GM23248 (cell line): ENCODE data around the gene WRNIP1. TPM values are rescaled to one million over a fixed set of nuclear protein-coding genes. Genes with fewer than 3 reads are reported as not detected.

Source experiments
- DNase-seq: peaks from one replicate; pipeline ENCODE4 v3.0.0-alpha.2; 2015
- H2AFZ ChIP-seq: fragments of 200-600 bp; sonication (generic); 2 replicates; pipeline ENCODE4 v1.6.1; 2016; ENCODE audit warnings: antibody characterized with exemption
- H3F3A ChIP-seq: fragments of 200-600 bp; sonication (generic); 2 replicates; pipeline ENCODE4 v1.6.1; 2016; ENCODE audit warnings: mild to moderate bottlenecking, antibody characterized with exemption, mixed run types; ENCODE audit not compliant: insufficient read depth
- H3K27ac ChIP-seq: fragments of 200-600 bp; sonication (generic); 2 replicates; pipeline ENCODE4 v1.5.1; 2016; ENCODE audit warnings: mild to moderate bottlenecking
- H3K27me3 ChIP-seq: fragments of 200-600 bp; sonication (generic); replicated peaks from 2 replicates; pipeline ENCODE4 v1.6.1; 2016; ENCODE audit warnings: mild to moderate bottlenecking; ENCODE audit not compliant: insufficient read depth
- H3K36me3 ChIP-seq: fragments of 200-600 bp; sonication (generic); 2 replicates; pipeline ENCODE4 v1.6.1; 2016; ENCODE audit warnings: low read depth, mild to moderate bottlenecking
- H3K4me1 ChIP-seq: fragments of 200-600 bp; sonication (generic); 2 replicates; pipeline ENCODE4 v1.6.1; 2016; ENCODE audit warnings: mild to moderate bottlenecking; ENCODE audit not compliant: insufficient read depth
- H3K4me2 ChIP-seq: fragments of 200-600 bp; sonication (generic); one replicate; pipeline ENCODE4 v1.6.1; 2016; ENCODE audit warnings: mild to moderate bottlenecking; ENCODE audit not compliant: unreplicated experiment
- H3K4me3 ChIP-seq: fragments of 200-600 bp; sonication (generic); 2 replicates; pipeline ENCODE4 v1.5.1; 2016; ENCODE audit warnings: mild to moderate bottlenecking
- H3K79me2 ChIP-seq: fragments of 200-600 bp; sonication (generic); 2 replicates; pipeline ENCODE4 v1.6.1; 2016; ENCODE audit warnings: mild to moderate bottlenecking; ENCODE audit not compliant: insufficient read depth
- H3K9ac ChIP-seq: fragments of 200-600 bp; sonication (generic); 2 replicates; pipeline ENCODE4 v1.6.1; 2016; ENCODE audit warnings: mild to moderate bottlenecking
- H3K9me2 ChIP-seq: fragments of 200-600 bp; sonication (generic); 2 replicates; pipeline ENCODE4 v1.6.1; 2016; ENCODE audit warnings: mixed run types, mild to moderate bottlenecking, moderate library complexity; ENCODE audit not compliant: insufficient read depth
- H3K9me3 ChIP-seq: fragments of 200-600 bp; sonication (generic); one replicate; pipeline ENCODE4 v1.6.1; 2017; ENCODE audit warnings: low read depth
- H4K20me1 ChIP-seq: fragments of 200-600 bp; sonication (generic); 2 replicates; pipeline ENCODE4 v1.6.0; 2016; ENCODE audit not compliant: insufficient read depth
- EZH2 ChIP-seq: fragments of 200-600 bp; sonication (generic); IDR thresholded peaks from 2 replicates; pipeline ENCODE4 v1.6.1; 2018; ENCODE audit warnings: antibody characterized with exemption, mild to moderate bottlenecking; ENCODE audit not compliant: insufficient read depth, poor library complexity, severe bottlenecking
- EZH2phosphoT487 ChIP-seq: fragments of 200-600 bp; sonication (generic); IDR thresholded peaks from 2 replicates; pipeline ENCODE4 v1.6.1; 2018; ENCODE audit warnings: antibody characterized with exemption, moderate library complexity, mild to moderate bottlenecking, low read depth; ENCODE audit not compliant: insufficient read depth
- WGBS, 2 experiments: methylation state at CpG; one replicate each; pipeline ENCODE4 v1.1.6; 2015 to 2017; ENCODE audit warnings: low lambda C conversion rate in 2 of 2, low coverage in 1 of 2; ENCODE audit errors: missing lambda C conversion rate in 2 of 2; 5-methylcytosine and 5-hydroxymethylcytosine counted together
- in situ Hi-C: fragments of 300-500 bp; cut with MboI; formaldehyde crosslinking; loops from 2 replicates; pipeline ENCODE4 v1.15.0; 2020
- polyA plus RNA-seq: library from polyadenylated mRNA; unstranded; fragments of >200 nt; fragmentation: Nextera tagmentation; extraction: Ambion mirVana; gene quantifications from 2 replicates; pipeline ENCODE4 v1.2.1, GENCODE V29; 2016
- total RNA-seq: library from RNA; depleted of rRNA; stranded (reverse); fragments of >200 nt; shearing (Covaris generic); gene quantifications from 2 replicates; pipeline ENCODE4 v1.2.3, GENCODE V29; 2014

Gene WRNIP1
- total and polyA plus RNA-seq, 2 experiments from 2014 or later: 17.0 to 63.1 TPM

- peaks cover 8% of the 10 kb centered on the region; the same call in 1 of the 2 replicates for H3F3A ChIP-seq
- H3K27me3 ChIP-seq: no peaks in the 10 kb centered on the region
- TF ChIP-seq EZH2phosphoT487 (no peak), EZH2 (no peak)
- H3K36me3 ChIP-seq: no peaks in the 10 kb centered on the region
- H4K20me1 ChIP-seq: no peaks in the 10 kb centered on the region
- in situ Hi-C loops: no loop called here
- H3K4me2 ChIP-seq: no peak overlapping the region
- H3K79me2 ChIP-seq: no peaks in the 10 kb centered on the region
- no peak overlapping the region for H3K4me3 ChIP-seq
- WGBS, 2 experiments: 83 to 84% methylated on average over 5 of the region's 5 CpGs
- H3K9ac ChIP-seq: no peak overlapping the region
- no peaks in the 10 kb centered on the region for H3K9me3 ChIP-seq
- DNase-seq: peak; percentile 12
- H3K9me2 ChIP-seq: no peaks in the 10 kb centered on the region
- H2AFZ ChIP-seq: no peak overlapping the region
- H3K4me1 ChIP-seq: peaks cover 6% of the 10 kb centered on the region
- no peak overlapping the region for H3K27ac ChIP-seq
Observed at GRCh38 chr6:2733324-2733723, 31.9 kb upstream of the WRNIP1 start.

- H3F3A ChIP-seq: peaks cover 8% of the 10 kb centered on the region; the same call in 1 of the 2 replicates
- no peaks in the 10 kb centered on the region for H3K36me3 ChIP-seq
- no peaks in the 10 kb centered on the region for H4K20me1 ChIP-seq
- in situ Hi-C loops: no loop called here
- H3K9ac ChIP-seq: no peak overlapping the region
- H3K4me3 ChIP-seq: no peak overlapping the region
- H3K79me2 ChIP-seq: no peaks in the 10 kb centered on the region
- H3K4me1 ChIP-seq: peaks cover 6% of the 10 kb centered on the region
- DNase-seq: no peak
- 90 to 92% methylated on average over 22 of the region's 22 CpGs for WGBS, 2 experiments
- H3K27me3 ChIP-seq: no peaks in the 10 kb centered on the region
- no peak overlapping the region for H2AFZ ChIP-seq
- H3K4me2 ChIP-seq: no peak overlapping the region
- TF ChIP-seq EZH2: no peak
- no peak for TF ChIP-seq EZH2phosphoT487
- H3K9me3 ChIP-seq: no peaks in the 10 kb centered on the region
- no peaks in the 10 kb centered on the region for H3K9me2 ChIP-seq
- no peak overlapping the region for H3K27ac ChIP-seq
Observed at GRCh38 chr6:2733736-2734480, 31.3 kb upstream of the WRNIP1 start.

- Histone ChIP-seq H3K27me3 (no peaks in the 10 kb centered on the region), H3F3A (peaks cover 8% of the 10 kb centered on the region; the same call in 1 of the 2 replicates), H3K4me3 (no peak overlapping the region), H3K4me2 (no peak overlapping the region), H3K36me3 (no peaks in the 10 kb centered on the region), H3K9ac (no peak overlapping the region), H4K20me1 (no peaks in the 10 kb centered on the region), H2AFZ (no peak overlapping the region), H3K79me2 (no peaks in the 10 kb centered on the region), H3K4me1 (peaks cover 6% of the 10 kb centered on the region), H3K27ac (no peak overlapping the region), H3K9me3 (no peaks in the 10 kb centered on the region), H3K9me2 (no peaks in the 10 kb centered on the region)
- peak; percentile 48 for DNase-seq
- TF ChIP-seq EZH2phosphoT487: no peak
- TF ChIP-seq EZH2: no peak
- 67 to 78% methylated on average over 2 of the region's 2 CpGs for WGBS, 2 experiments
- in situ Hi-C loops: no loop called here
Observed at GRCh38 chr6:2734488-2735166, 30.6 kb upstream of the WRNIP1 start.

GRCh38 chr6:2737885-2738284 is 27.3 kb upstream of the WRNIP1 start:
- Histone ChIP-seq H3K9me3 (no peaks in the 10 kb centered on the region), H3K79me2 (no peaks in the 10 kb centered on the region), H3K4me3 (no peak overlapping the region), H3K4me1 (peaks cover 3% of the 10 kb centered on the region; the same call in 1 of the 2 replicates), H3F3A (peaks cover 8% of the 10 kb centered on the region; the same call in 1 of the 2 replicates), H3K27me3 (no peaks in the 10 kb centered on the region), H3K9me2 (no peaks in the 10 kb centered on the region), H3K9ac (no peak overlapping the region), H4K20me1 (no peaks in the 10 kb centered on the region), H3K36me3 (no peaks in the 10 kb centered on the region), H3K27ac (no peak overlapping the region), H2AFZ (peak overlapping the region; percentile 16; the same call in 1 of the 2 replicates), H3K4me2 (no peak overlapping the region)
- in situ Hi-C loops: no loop called here
- 13 to 43% methylated on average over 1 to 3 of the region's 3 CpGs for WGBS, 2 experiments
- TF ChIP-seq EZH2phosphoT487: no peak
- no peak for TF ChIP-seq EZH2
- no peak for DNase-seq
